Inflammatory macrophage (primary cell): ENCODE results near the gene ZSWIM9.
A peak's percentile ranks its signal among the peaks of the same experiment; 100 is the strongest.

Experiments
- DNase-seq, 2 donors: peaks; one replicate each; pipeline ENCODE4 v3.0.0-alpha.2; 2020 to 2022
- total RNA-seq, 18 experiments: gene quantifications; one replicate each; lab custom pipeline; 2026; ENCODE audit warnings: mixed read lengths in 6 of 18, inconsistent platforms in 2 of 18; lab: John Stamatoyannopoulos, UW

Gene ZSWIM9
- total RNA-seq, result 0.08 to 1.2 (median 0.74) reads per million in 18 experiments

GRCh38 chr19:48169939-48170803 is at the start of gene ZSWIM9, which contains the start of gene LIG1:
Gene ZSWIM9, plus strand, starts transcription at chr19:48170680. Its CDS starts 1,123 bp downstream, at chr19:48171803.
Gene LIG1, minus strand, starts transcription at chr19:48170344. Its CDS starts 4,778 bp downstream, at chr19:48165566.
- DNase-seq, result peak; percentile 94 to 96

GRCh38 chr19:48121066-48121465 is 49.4 kb upstream of the ZSWIM9 start:
- DNase-seq, result no peak

GRCh38 chr19:48121909-48122371 is 48.5 kb upstream of the ZSWIM9 start:
- peak in 1 of 2 donors; percentile 24 for DNase-seq

- no peak for DNase-seq
Observed at GRCh38 chr19:48122421-48122820, 48.1 kb upstream of the ZSWIM9 start.

GRCh38 chr19:48123907-48124651 is 46.4 kb upstream of the ZSWIM9 start:
- DNase-seq, result peak in 1 of 2 donors; percentile 31

GRCh38 chr19:48127561-48127960 is 42.9 kb upstream of the ZSWIM9 start:
- no peak for DNase-seq

GRCh38 chr19:48133094-48133493 is 37.4 kb upstream of the ZSWIM9 start:
- no peak for DNase-seq

GRCh38 chr19:48135411-48135810 is 35.1 kb upstream of the ZSWIM9 start:
- no peak for DNase-seq

- DNase-seq, result no peak
Observed at GRCh38 chr19:48136547-48136946, 33.9 kb upstream of the ZSWIM9 start.

GRCh38 chr19:48137411-48137810 is 33.1 kb upstream of the ZSWIM9 start:
- no peak for DNase-seq

- no peak for DNase-seq
Observed at GRCh38 chr19:48139053-48139452, 31.4 kb upstream of the ZSWIM9 start.

- no peak for DNase-seq
Observed at GRCh38 chr19:48147597-48148175, 22.8 kb upstream of the ZSWIM9 start.

GRCh38 chr19:48148576-48148975 is 21.9 kb upstream of the ZSWIM9 start:
- DNase-seq, result no peak

GRCh38 chr19:48149430-48149829 is 21.1 kb upstream of the ZSWIM9 start:
- DNase-seq, result no peak

GRCh38 chr19:48152551-48152950 is 17.9 kb upstream of the ZSWIM9 start:
- DNase-seq, result peak; percentile 70 to 80

GRCh38 chr19:48154003-48154402 is 16.5 kb upstream of the ZSWIM9 start:
- DNase-seq, result no peak

- no peak for DNase-seq
Observed at GRCh38 chr19:48158210-48158790, 12.2 kb upstream of the ZSWIM9 start.

- no peak for DNase-seq
Observed at GRCh38 chr19:48168689-48169088, 1.8 kb upstream of the ZSWIM9 start.

- peak; percentile 78 to 86 for DNase-seq
Observed at GRCh38 chr19:48169578-48169938, 922 bp upstream of the ZSWIM9 start.

GRCh38 chr19:48170817-48171347 is 402 bp downstream of the ZSWIM9 start:
- no peak for DNase-seq

GRCh38 chr19:48171710-48172109 is 1.2 kb downstream of the ZSWIM9 start:
- DNase-seq, result no peak

- DNase-seq, result no peak
Observed at GRCh38 chr19:48174445-48175030, 4.1 kb downstream of the ZSWIM9 start.
